ENCODE data around the gene POLA1.

POLA1 gene

GRCh38 chrX:24969812-24970211 is 276.1 kb downstream of the POLA1 start:
- no peak for DNase-seq (ENCODE audit: low read depth)

- no peak for DNase-seq (ENCODE audit: low read depth)
These were observed 285.4 kb downstream of the POLA1 start for GRCh38 chrX:24979081-24979480.

GRCh38 chrX:24981030-24981429 is 287.3 kb downstream of the POLA1 start:
- no peak for DNase-seq (ENCODE audit: low read depth)

- DNase-seq (ENCODE audit: low read depth) = no peak
These were observed 288.7 kb downstream of the POLA1 start for GRCh38 chrX:24982306-24982965.

GRCh38 chrX:24983931-24984330 is 290.2 kb downstream of the POLA1 start:
- DNase-seq (ENCODE audit: low read depth) = no peak

- no peak for DNase-seq (ENCODE audit: low read depth)
These were observed 291.4 kb downstream of the POLA1 start for GRCh38 chrX:24985120-24985519.

GRCh38 chrX:24987731-24988130 is 294.0 kb downstream of the POLA1 start:
- DNase-seq (ENCODE audit: low read depth) = no peak

GRCh38 chrX:24988314-24988713 is 294.6 kb downstream of the POLA1 start:
- no peak for DNase-seq (ENCODE audit: low read depth)

- no peak for DNase-seq (ENCODE audit: low read depth)
These were observed 296.8 kb downstream of the POLA1 start for GRCh38 chrX:24990535-24990934.

GRCh38 chrX:24993879-24994278 is 300.2 kb downstream of the POLA1 start:
- no peak for DNase-seq (ENCODE audit: low read depth)

GRCh38 chrX:24996096-24996709 is 302.5 kb downstream of the POLA1 start:
- DNase-seq (ENCODE audit: low read depth) = no peak

- no peak for DNase-seq (ENCODE audit: low read depth)
These were observed 305.8 kb downstream of the POLA1 start for GRCh38 chrX:24999511-24999910.

GRCh38 chrX:25001808-25002660 is 308.3 kb downstream of the POLA1 start:
- DNase-seq (ENCODE audit: low read depth) = no peak

GRCh38 chrX:25002661-25003020 is 308.9 kb downstream of the POLA1 start:
- DNase-seq (ENCODE audit: low read depth) = no peak

GRCh38 chrX:25003066-25003849 is 309.5 kb downstream of the POLA1 start:
- DNase-seq (ENCODE audit: low read depth) = no peak

GRCh38 chrX:25004040-25004439 is 310.3 kb downstream of the POLA1 start:
- DNase-seq (ENCODE audit: low read depth) = no peak

- no peak for DNase-seq (ENCODE audit: low read depth)
These were observed 310.8 kb downstream of the POLA1 start for GRCh38 chrX:25004485-25005032.

- DNase-seq (ENCODE audit: low read depth) = no peak
These were observed 311.3 kb downstream of the POLA1 start for GRCh38 chrX:25005034-25005381.

GRCh38 chrX:25005382-25006185 is 311.9 kb downstream of the POLA1 start:
- DNase-seq (ENCODE audit: low read depth) = no peak

GRCh38 chrX:25006586-25007058 is 312.9 kb downstream of the POLA1 start:
- DNase-seq (ENCODE audit: low read depth) = no peak

All from GM04503 (cell line).